MCF 10A (cell line): ENCODE results near the gene TNFRSF6B. TPM values are rescaled to one million over a fixed set of nuclear protein-coding genes. Genes with fewer than 3 reads are reported as not detected.

Experiments
- BruUV-seq: library from RNA; stranded (reverse); fragments of 400-500 nt; replicated peaks from 2 replicates; lab custom pipeline; 2021; lab: Mats Ljungman, UMichigan
- CTCF ChIA-PET: fragments of 300-600 bp; sonication (Branson Sonifier 250); formaldehyde crosslinking; extraction: SDS; loops from one replicate; lab custom pipeline; 2021; ENCODE audit warnings: antibody characterized with exemption, inconsistent platforms; lab: Yijun Ruan, JAX
- POLR2A ChIA-PET: fragments of 300-600, 350-650 bp; sonication (Branson Sonifier 250); formaldehyde crosslinking; extraction: SDS; loops from one replicate; lab custom pipeline; 2020; ENCODE audit warnings: antibody characterized with exemption, inconsistent platforms; lab: Yijun Ruan, JAX
- DNase-seq: peaks from one replicate; pipeline ENCODE4 v3.0.0-alpha.2; 2018; ENCODE audit not compliant: unreplicated experiment
- H3K27ac Mint-ChIP-seq: one replicate; pipeline ENCODE4 v1.8.0; 2022; ENCODE audit warnings: mild to moderate bottlenecking, low read depth, mixed read lengths; ENCODE audit not compliant: unreplicated experiment
- H3K27me3 Mint-ChIP-seq: one replicate; pipeline ENCODE4 v1.8.0; 2022; ENCODE audit warnings: mixed read lengths; ENCODE audit not compliant: insufficient read depth, unreplicated experiment
- H3K36me3 Mint-ChIP-seq: one replicate; pipeline ENCODE4 v1.8.0; 2022; ENCODE audit warnings: mild to moderate bottlenecking, moderate library complexity, mixed read lengths; ENCODE audit not compliant: insufficient read depth, unreplicated experiment
- H3K4me1 Mint-ChIP-seq: one replicate; pipeline ENCODE4 v1.8.0; 2022; ENCODE audit warnings: mixed read lengths; ENCODE audit not compliant: insufficient read depth, unreplicated experiment
- H3K4me3 Mint-ChIP-seq: one replicate; pipeline ENCODE4 v1.8.0; 2022; ENCODE audit warnings: mild to moderate bottlenecking, moderate library complexity, mixed read lengths; ENCODE audit not compliant: unreplicated experiment
- H3K9me3 Mint-ChIP-seq: one replicate; pipeline ENCODE4 v1.8.0; 2022; ENCODE audit warnings: mixed read lengths; ENCODE audit not compliant: unreplicated experiment
- intact Hi-C: fragments of 100-400 bp; cut with micrococcal nuclease; formaldehyde crosslinking; loops from 2 replicates; pipeline ENCODE4 v1.14.1; 2022
- total RNA-seq: library from RNA; stranded (reverse); gene quantifications from 2 replicates; pipeline ENCODE4 v1.2.3, GENCODE V29; 2022
- TF ChIP-seq, protein P1 (sequence below): fragments of 200-600 bp; IDR thresholded peaks from one replicate; pipeline ENCODE4 v1.8.0; 2022; ENCODE audit warnings: antibody characterized with exemption, mild to moderate bottlenecking; ENCODE audit not compliant: unreplicated experiment

TNFRSF6B gene
- total RNA-seq, 1 experiment from 2014 or later, result 24.4 TPM

GRCh38 chr20:63685269-63686026 is 11.0 kb upstream of the TNFRSF6B start:
- H3K9me3 Mint-ChIP-seq, result no peaks in the 10 kb centered on the region
- no peak overlapping the region for H3K27ac Mint-ChIP-seq
- TF ChIP-seq, protein P1, sequence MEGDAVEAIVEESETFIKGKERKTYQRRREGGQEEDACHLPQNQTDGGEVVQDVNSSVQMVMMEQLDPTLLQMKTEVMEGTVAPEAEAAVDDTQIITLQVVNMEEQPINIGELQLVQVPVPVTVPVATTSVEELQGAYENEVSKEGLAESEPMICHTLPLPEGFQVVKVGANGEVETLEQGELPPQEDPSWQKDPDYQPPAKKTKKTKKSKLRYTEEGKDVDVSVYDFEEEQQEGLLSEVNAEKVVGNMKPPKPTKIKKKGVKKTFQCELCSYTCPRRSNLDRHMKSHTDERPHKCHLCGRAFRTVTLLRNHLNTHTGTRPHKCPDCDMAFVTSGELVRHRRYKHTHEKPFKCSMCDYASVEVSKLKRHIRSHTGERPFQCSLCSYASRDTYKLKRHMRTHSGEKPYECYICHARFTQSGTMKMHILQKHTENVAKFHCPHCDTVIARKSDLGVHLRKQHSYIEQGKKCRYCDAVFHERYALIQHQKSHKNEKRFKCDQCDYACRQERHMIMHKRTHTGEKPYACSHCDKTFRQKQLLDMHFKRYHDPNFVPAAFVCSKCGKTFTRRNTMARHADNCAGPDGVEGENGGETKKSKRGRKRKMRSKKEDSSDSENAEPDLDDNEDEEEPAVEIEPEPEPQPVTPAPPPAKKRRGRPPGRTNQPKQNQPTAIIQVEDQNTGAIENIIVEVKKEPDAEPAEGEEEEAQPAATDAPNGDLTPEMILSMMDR, result no peak
- peaks cover 6% of the 10 kb centered on the region for H3K4me1 Mint-ChIP-seq
- BruUV-seq, result no TSS peak
- peaks cover 19% of the 10 kb centered on the region for H3K36me3 Mint-ChIP-seq
- ChIA-PET POLR2A (no interaction called here), CTCF (no interaction called here)
- DNase-seq, result no peak
- intact Hi-C loops, result no loop called here
- no peaks in the 10 kb centered on the region for H3K27me3 Mint-ChIP-seq
- no peak overlapping the region for H3K4me3 Mint-ChIP-seq

DNA sequence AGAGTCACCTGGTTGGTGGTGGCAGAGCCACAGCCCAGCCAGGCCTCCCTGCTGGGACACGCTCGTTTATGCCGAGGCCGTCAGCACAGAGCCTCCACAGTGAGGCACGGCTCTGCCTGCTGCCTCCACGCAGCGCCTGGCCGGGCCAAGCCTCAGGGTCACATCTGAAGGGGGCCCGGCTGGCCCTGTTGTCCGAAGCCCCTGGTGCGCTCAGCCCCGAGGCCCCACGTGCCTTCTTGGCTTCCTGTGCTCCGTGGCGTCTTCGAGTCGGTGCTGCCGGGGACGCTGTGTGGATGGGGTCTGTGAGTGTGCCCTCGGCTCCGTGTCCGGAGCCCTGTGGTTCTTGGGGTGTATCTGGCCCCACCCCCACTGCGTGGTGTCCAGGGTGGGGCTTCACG is 10.4 kb upstream of the TNFRSF6B start:
- no peak for DNase-seq
- Mint-ChIP-seq H3K27me3 (no peaks in the 10 kb centered on the region), H3K4me1 (peaks cover 6% of the 10 kb centered on the region), H3K27ac (no peak overlapping the region), H3K36me3 (peaks cover 23% of the 10 kb centered on the region), H3K9me3 (no peaks in the 10 kb centered on the region), H3K4me3 (no peak overlapping the region)
- CTCF ChIA-PET, result interaction anchor here (1.2 kb wide), 1 partner anchor 70 kb away, joined by 3 read pairs; no protein-coding TSS in a partner anchor
- POLR2A ChIA-PET, result interaction anchor here (1.0 to 2.0 kb wide), 2 partner anchors 13 to 28 kb away, joined by 3 to 14 read pairs; partner anchors contain the start of gene RTEL1
- TF ChIP-seq, protein P1, result no peak
- intact Hi-C loops, result no loop called here
- BruUV-seq, result no TSS peak

DNA sequence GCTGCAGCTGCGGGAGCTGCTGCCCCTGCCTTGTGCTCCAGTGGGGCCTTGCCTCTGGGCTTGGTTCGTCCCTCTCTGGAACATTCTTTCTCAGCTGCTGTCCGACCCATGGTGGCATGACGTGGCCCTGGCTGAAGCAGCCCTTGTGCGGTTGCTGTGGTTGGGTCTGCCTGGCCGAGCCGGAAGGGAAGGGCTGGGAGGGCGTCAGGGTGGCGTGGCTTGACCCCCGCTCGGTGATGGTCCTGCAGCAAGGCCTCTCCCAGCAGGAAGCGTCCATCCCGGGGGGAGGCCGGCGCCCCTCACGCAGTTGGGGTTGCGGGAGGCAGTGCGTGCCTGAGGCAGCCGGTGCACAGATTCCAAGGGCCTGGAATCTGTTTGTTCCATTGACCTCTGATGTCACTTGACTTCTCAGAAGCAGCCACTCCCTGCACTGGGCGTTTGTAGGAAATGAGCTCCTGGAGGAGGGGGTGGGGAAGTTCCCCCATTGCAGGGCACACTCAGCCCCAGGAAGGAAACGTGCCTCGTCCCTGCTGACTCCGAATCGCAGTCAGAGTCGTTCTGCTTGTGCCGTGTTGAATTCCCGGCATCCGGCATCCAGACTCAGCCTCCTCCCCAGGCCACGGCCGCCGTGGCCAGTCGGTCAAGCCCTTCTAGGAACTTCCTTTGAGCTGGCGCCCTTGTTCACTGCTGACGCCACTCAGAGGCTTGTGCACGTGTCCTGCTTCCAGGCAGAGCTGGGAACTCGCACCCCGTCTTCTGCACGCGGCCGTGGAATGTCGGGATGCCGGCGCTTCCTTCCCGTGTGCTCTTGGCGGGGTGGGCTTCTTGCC is 9.7 kb upstream of the TNFRSF6B start:
- H3K9me3 Mint-ChIP-seq, result no peaks in the 10 kb centered on the region
- no peaks in the 10 kb centered on the region for H3K27me3 Mint-ChIP-seq
- ChIA-PET POLR2A (interaction anchor here (0.5 to 2.0 kb wide), 4 partner anchors 12 to 50 kb away, joined by 3 to 14 read pairs (median 4); partner anchors contain the start of gene RTEL1), CTCF (interaction anchor here (1.2 kb wide), 1 partner anchor 71 kb away, joined by 3 read pairs; no protein-coding TSS in a partner anchor)
- peaks cover 12% of the 10 kb centered on the region for H3K4me1 Mint-ChIP-seq
- H3K27ac Mint-ChIP-seq, result no peak overlapping the region
- no TSS peak for BruUV-seq
- peak; percentile 85 for DNase-seq
- peaks cover 27% of the 10 kb centered on the region for H3K36me3 Mint-ChIP-seq
- intact Hi-C loops, result no loop called here
- H3K4me3 Mint-ChIP-seq, result no peak overlapping the region
- TF ChIP-seq, protein P1, result no peak
